Stimulated activated CD4-positive, alpha-beta T cell treated with anti-CD3 and anti-CD28 coated beads, TNF-alpha, amount 100 ng/mL, for 24 hours (primary cell): Measurements from ENCODE around the gene PRSS3.
"Not testable (repeated sequence)": the region's sequence is repeated elsewhere in the genome, so short reads cannot be mapped to it uniquely, and the experiment has no call there.

ENCODE experiments used
- DNase-seq, 3 experiments: peaks; one replicate each; pipeline ENCODE4 v3.0.0-alpha.2; 2020; ENCODE audit warnings: low read depth in 3 of 3

The PRSS3 gene

GRCh38 chr9:33786681-33787080 lies 8.7 kb upstream of the PRSS3 start:
- no peak for DNase-seq

- no peak for DNase-seq
Measured at GRCh38 chr9:33787839-33788238, 7.5 kb upstream of the PRSS3 start.

GRCh38 chr9:33789429-33789828 lies 5.9 kb upstream of the PRSS3 start:
- DNase-seq: not testable (repeated sequence)

- no peak for DNase-seq
Measured at GRCh38 chr9:33791117-33791516, 4.2 kb upstream of the PRSS3 start.

GRCh38 chr9:33793496-33793895 lies 1.9 kb upstream of the PRSS3 start:
- DNase-seq: not testable (repeated sequence)

GRCh38 chr9:33794560-33794959 lies 801 bp upstream of the PRSS3 start:
- no peak for DNase-seq

GRCh38 chr9:33795819-33796218 lies 458 bp downstream of the PRSS3 start:
- DNase-seq: no peak

GRCh38 chr9:33796679-33797078 lies 1.3 kb downstream of the PRSS3 start:
- not testable (repeated sequence) for DNase-seq

GRCh38 chr9:33797837-33798236 lies 2.5 kb downstream of the PRSS3 start:
- no peak for DNase-seq

GRCh38 chr9:33798545-33798944 lies 3.2 kb downstream of the PRSS3 start:
- no peak for DNase-seq

- no peak for DNase-seq
Measured at GRCh38 chr9:33799928-33800704, 4.8 kb downstream of the PRSS3 start.

- no peak for DNase-seq
Measured at GRCh38 chr9:33800886-33801285, 5.5 kb downstream of the PRSS3 start.

GRCh38 chr9:33801943-33802500 lies 6.7 kb downstream of the PRSS3 start:
- DNase-seq: not testable (repeated sequence)

GRCh38 chr9:33804196-33804595 lies 8.8 kb downstream of the PRSS3 start:
- not testable (repeated sequence) for DNase-seq

- DNase-seq: not testable (repeated sequence)
Measured at GRCh38 chr9:33807156-33807555, 11.8 kb downstream of the PRSS3 start.

GRCh38 chr9:33808979-33809322 lies 13.6 kb downstream of the PRSS3 start:
- not testable (repeated sequence) for DNase-seq

- DNase-seq: no peak
Measured at GRCh38 chr9:33809506-33809905, 14.1 kb downstream of the PRSS3 start.

- no peak for DNase-seq
Measured at GRCh38 chr9:33813712-33814641, 18.6 kb downstream of the PRSS3 start.

GRCh38 chr9:33815781-33816180 lies 20.4 kb downstream of the PRSS3 start:
- no peak for DNase-seq

- DNase-seq: peak; percentile 85 to 94 (median 88)
Measured at GRCh38 chr9:33816327-33817252, 21.2 kb downstream of the PRSS3 start, which contains the start of gene UBE2R2. Gene UBE2R2, plus strand, starts transcription at chr9:33817160. Its CDS starts 598 bp downstream, at chr9:33817758.
